Measurements from ENCODE around the gene SCAMP5. TPM values are rescaled to one million over a fixed set of nuclear protein-coding genes. Genes with fewer than 3 reads are reported as not detected.

SCAMP5 gene
- polyA plus RNA-seq, 1 experiment, result 2.1 TPM

- DNase-seq (ENCODE audit: low read depth, low spot score), result peak; percentile 98
- Histone ChIP-seq H3K27me3 (ENCODE audit: control insufficient read depth, insufficient read depth, low read length) (no peaks in the 10 kb centered on the region), H3K9me3 (ENCODE audit: control insufficient read depth, insufficient read depth, low read length) (no peaks in the 10 kb centered on the region), H3K4me3 (ENCODE audit: low read depth, low read length) (0 out of 2 replicates have a peak overlapping the region, but pooled peaks have one; percentile 10), H3K27ac (ENCODE audit: low read depth, low read length) (peak overlapping the region; percentile 94)
- POLR2A ChIA-PET, result interaction anchor here (0.6 to 2.6 kb wide), 12 partner anchors 11 to 173 kb away, joined by 3 to 28 read pairs (median 5); partner anchors contain the start of genes C15orf39 and PPCDC
- TF ChIP-seq, protein P1, sequence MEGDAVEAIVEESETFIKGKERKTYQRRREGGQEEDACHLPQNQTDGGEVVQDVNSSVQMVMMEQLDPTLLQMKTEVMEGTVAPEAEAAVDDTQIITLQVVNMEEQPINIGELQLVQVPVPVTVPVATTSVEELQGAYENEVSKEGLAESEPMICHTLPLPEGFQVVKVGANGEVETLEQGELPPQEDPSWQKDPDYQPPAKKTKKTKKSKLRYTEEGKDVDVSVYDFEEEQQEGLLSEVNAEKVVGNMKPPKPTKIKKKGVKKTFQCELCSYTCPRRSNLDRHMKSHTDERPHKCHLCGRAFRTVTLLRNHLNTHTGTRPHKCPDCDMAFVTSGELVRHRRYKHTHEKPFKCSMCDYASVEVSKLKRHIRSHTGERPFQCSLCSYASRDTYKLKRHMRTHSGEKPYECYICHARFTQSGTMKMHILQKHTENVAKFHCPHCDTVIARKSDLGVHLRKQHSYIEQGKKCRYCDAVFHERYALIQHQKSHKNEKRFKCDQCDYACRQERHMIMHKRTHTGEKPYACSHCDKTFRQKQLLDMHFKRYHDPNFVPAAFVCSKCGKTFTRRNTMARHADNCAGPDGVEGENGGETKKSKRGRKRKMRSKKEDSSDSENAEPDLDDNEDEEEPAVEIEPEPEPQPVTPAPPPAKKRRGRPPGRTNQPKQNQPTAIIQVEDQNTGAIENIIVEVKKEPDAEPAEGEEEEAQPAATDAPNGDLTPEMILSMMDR (IDR thresholded peaks at IDR 0.05; ENCODE audit: low read depth, low read length), result peak; percentile 66
- CTCF ChIA-PET, result interaction anchor here (0.6 to 3.8 kb wide), 15 partner anchors 9 to 370 kb away, joined by 3 to 35 read pairs (median 4); partner anchors contain the start of gene C15orf39
Measured at GRCh38 chr15:75043509-75044257, 48.3 kb downstream of the SCAMP5 start.

GRCh38 chr15:75044258-75044878 lies 49.0 kb downstream of the SCAMP5 start:
- Histone ChIP-seq H3K4me3 (ENCODE audit: low read depth, low read length) (0 out of 2 replicates have a peak overlapping the region, but pooled peaks have one; percentile 10), H3K9me3 (ENCODE audit: control insufficient read depth, insufficient read depth, low read length) (no peaks in the 10 kb centered on the region), H3K27me3 (ENCODE audit: control insufficient read depth, insufficient read depth, low read length) (no peaks in the 10 kb centered on the region), H3K27ac (ENCODE audit: low read depth, low read length) (peak overlapping the region; percentile 94)
- ChIA-PET POLR2A (interaction anchor here (0.6 to 2.6 kb wide), 10 partner anchors 10 to 172 kb away, joined by 3 to 28 read pairs (median 6); partner anchors contain the start of genes C15orf39 and PPCDC), CTCF (interaction anchor here (1.1 to 3.8 kb wide), 11 partner anchors 10 to 160 kb away, joined by 3 to 35 read pairs (median 4); partner anchors contain the start of gene C15orf39)
- DNase-seq (ENCODE audit: low read depth, low spot score), result no peak
- TF ChIP-seq, protein P1 (IDR thresholded peaks at IDR 0.05; ENCODE audit: low read depth, low read length), result no peak

DNA sequence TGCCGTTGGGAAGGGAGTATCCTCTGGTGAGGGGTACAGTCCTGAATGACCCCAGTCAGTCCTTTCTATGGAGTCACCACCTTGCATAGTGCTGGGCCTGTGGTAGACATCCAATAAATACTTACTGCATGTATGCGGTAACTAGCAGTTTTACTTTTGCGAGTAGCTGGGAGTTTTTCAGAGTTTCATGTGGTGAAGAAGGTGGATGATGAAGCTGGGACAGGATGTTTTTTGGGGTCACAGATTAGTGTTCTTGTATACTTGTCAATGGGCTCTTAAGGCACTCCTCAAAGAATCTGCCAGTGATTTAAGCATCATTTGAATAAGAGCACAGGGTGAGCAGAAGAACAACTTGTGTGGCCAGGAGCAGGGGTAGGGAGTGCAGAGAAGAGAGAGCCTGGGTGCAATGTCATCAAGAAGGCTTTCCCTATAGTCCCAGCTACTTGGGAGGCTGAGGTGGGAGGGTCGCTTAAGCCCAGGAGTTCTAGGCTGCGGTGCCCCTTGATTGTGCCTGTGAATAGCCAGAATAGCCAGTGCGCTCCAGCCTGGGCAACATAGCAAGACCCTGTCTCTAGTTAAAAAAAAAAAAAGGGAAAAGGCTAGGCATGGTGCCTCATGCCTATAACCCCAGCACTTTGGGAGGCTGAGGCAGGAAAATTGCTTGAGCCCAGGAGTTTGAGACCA lies 50.1 kb downstream of the SCAMP5 start:
- Histone ChIP-seq H3K4me3 (ENCODE audit: low read depth, low read length) (no peak overlapping the region), H3K27me3 (ENCODE audit: control insufficient read depth, insufficient read depth, low read length) (no peaks in the 10 kb centered on the region), H3K9me3 (ENCODE audit: control insufficient read depth, insufficient read depth, low read length) (no peaks in the 10 kb centered on the region), H3K27ac (ENCODE audit: low read depth, low read length) (no peak overlapping the region)
- CTCF ChIA-PET, result interaction anchor here (2.5 to 3.8 kb wide), 3 partner anchors 15 to 159 kb away, joined by 13 to 35 read pairs (median 25); partner anchors contain the start of gene C15orf39
- POLR2A ChIA-PET, result no interaction called here
- no peak for DNase-seq (ENCODE audit: low read depth, low spot score)
- TF ChIP-seq, protein P1 (IDR thresholded peaks at IDR 0.05; ENCODE audit: low read depth, low read length), result no peak

DNA sequence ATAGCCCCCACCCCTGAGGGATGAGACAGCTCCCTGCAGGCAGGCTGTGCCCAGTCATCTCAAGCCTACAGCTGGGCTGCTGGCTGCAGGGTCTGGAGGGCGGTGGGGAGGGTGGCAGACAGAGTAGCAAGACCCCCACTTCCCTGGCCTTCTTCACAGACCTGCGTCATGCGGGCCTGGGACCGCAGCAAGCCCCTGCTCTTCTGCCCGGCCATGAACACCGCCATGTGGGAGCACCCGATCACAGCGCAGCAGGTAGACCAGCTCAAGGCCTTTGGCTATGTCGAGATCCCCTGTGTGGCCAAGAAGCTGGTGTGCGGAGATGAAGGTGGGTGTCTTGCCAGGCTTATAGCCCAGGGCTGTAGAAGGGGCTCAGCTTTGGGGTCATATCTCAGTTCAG lies 53.0 kb downstream of the SCAMP5 start:
- ChIA-PET CTCF (no interaction called here), POLR2A (no interaction called here)
- no peak for DNase-seq (ENCODE audit: low read depth, low spot score)
- H3K27me3 ChIP-seq (ENCODE audit: control insufficient read depth, insufficient read depth, low read length), result no peaks in the 10 kb centered on the region
- TF ChIP-seq, protein P1 (IDR thresholded peaks at IDR 0.05; ENCODE audit: low read depth, low read length), result no peak
- no peak overlapping the region for H3K4me3 ChIP-seq (ENCODE audit: low read depth, low read length)
- H3K9me3 ChIP-seq (ENCODE audit: control insufficient read depth, insufficient read depth, low read length), result no peaks in the 10 kb centered on the region
- no peak overlapping the region for H3K27ac ChIP-seq (ENCODE audit: low read depth, low read length)

Measured in AG04450 (cell line).